NCI-H1417 (cell line): ENCODE results near the gene ABCA1.
"Not testable (repeated sequence)": the region's sequence is repeated elsewhere in the genome, so short reads cannot be mapped to it uniquely, and the experiment has no call there.

Experiments
- DNase-seq, 3 experiments: peaks; one replicate each; lab custom pipeline; 2025; lab: John Stamatoyannopoulos, UW

The ABCA1 gene

DNA sequence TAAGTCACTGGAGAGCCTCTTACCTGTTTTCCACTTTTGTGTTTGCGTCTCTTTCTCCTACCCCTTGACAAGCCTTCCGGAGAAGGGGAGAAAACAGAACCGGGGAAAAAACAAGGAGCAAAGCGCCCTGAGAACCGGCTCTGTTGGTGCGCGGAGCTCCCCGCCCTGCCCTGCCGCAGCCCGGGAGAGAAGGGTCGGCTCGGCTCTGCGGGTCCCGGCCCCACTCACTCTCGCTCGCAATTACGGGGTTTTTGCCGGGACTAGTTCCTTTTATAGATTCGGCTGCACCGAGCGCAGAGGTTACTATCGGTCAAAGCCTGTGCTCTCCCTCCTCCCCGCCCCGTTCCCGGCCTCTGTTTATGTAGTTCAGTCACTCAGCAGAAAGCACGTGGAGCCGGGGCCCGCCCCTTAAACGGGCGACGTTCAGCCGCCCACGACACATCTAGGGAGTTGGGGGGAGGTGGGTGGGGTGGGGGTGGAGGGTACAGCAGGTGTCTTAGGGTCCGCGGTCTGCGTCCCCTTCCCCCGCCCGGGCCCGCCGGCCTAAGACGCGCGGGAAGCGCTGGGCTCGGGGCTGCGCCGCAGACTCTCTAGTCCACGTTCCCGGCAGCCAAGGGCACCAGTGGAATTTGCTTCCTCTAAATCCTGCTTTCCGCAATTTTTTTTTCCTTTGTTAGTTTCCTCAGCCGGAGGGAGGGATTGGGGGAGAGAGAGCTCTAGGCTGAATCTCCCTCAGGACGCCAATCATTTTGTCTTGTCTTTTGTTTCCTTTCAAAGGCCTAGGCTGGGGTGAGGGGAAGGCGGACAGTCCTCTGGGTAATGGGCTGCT, at the start of gene ABCA1:
Gene ABCA1 (minus strand): TSS at position 244 of the 829 bp plus-strand sequence. CDS start 24,476 bp downstream, outside the sequence.
- peak; percentile 21 to 92 (median 85) for DNase-seq

- DNase-seq: no peak
Observed at GRCh38 chr9:104977580-104977979, 49.6 kb upstream of the ABCA1 start.

- DNase-seq: no peak
Observed at GRCh38 chr9:104977168-104977567, 49.2 kb upstream of the ABCA1 start.

GRCh38 chr9:104975966-104976595, 48.1 kb upstream of the ABCA1 start:
- DNase-seq: not testable (repeated sequence)

DNA sequence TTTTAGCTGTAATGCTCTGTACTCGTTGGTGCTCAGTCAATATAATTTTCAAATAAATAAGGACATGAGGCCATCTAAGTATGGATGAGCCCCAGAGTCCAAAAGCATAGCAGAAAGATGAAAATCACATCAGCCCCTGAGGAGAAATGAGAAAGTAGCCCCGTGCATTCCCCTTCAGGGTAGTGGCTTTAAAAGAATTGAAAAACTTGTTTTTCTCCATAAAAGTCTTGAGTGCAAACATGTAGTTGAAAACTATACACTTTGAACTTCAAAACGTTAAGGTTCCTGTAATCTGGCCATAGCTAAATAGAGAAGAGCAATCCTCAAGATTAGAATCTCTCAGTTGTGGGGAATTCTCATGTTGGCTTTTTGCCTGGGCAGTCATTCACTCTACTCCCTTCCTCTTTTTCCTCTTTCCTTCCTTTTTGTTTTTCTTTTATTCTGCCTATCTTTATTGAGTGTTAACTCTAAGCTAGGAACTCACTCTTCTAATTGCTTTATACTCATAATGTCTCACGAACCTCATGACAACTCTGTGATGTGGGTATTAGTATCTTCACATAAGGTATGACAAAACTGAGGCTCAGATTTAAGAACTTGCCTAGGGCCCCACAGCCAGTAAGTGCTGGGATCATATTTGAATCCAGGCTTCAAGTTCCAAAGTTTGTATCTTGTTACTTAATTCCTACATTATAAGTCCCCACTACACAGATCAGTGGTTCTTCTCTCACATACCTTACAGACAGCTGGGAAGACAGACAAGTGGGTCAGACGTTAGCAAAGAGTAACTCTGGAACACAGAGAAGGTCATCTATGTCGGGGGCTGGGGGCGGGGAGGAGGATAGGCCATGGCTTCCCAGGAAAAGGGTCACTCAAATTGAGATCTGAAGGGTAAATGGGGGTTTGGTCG, 46.4 kb upstream of the ABCA1 start:
- no peak for DNase-seq

- DNase-seq: no peak
Observed at GRCh38 chr9:104972242-104972866, 44.4 kb upstream of the ABCA1 start.

GRCh38 chr9:104971511-104971910, 43.6 kb upstream of the ABCA1 start:
- DNase-seq: no peak

GRCh38 chr9:104970271-104970987, 42.5 kb upstream of the ABCA1 start:
- DNase-seq: no peak

DNA sequence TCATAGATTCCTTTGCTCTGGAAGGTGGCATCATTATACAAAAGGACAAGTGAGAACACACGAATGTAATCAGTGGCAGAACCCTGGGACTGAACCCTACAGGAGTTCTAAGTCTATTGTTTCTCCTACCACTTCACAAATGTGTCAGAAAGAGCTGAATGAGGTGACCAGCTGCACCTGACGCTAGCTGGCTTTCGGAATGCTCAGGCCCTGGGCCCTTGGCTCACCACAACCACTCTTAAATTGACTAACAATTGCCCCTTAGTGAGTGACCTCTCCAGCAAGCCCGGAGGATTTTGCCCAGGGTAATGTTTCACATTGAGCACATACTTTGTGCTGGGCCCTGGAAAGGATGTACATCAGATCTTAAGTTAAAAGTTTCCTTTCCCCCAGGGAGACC, 41.2 kb upstream of the ABCA1 start:
- DNase-seq: no peak

DNA sequence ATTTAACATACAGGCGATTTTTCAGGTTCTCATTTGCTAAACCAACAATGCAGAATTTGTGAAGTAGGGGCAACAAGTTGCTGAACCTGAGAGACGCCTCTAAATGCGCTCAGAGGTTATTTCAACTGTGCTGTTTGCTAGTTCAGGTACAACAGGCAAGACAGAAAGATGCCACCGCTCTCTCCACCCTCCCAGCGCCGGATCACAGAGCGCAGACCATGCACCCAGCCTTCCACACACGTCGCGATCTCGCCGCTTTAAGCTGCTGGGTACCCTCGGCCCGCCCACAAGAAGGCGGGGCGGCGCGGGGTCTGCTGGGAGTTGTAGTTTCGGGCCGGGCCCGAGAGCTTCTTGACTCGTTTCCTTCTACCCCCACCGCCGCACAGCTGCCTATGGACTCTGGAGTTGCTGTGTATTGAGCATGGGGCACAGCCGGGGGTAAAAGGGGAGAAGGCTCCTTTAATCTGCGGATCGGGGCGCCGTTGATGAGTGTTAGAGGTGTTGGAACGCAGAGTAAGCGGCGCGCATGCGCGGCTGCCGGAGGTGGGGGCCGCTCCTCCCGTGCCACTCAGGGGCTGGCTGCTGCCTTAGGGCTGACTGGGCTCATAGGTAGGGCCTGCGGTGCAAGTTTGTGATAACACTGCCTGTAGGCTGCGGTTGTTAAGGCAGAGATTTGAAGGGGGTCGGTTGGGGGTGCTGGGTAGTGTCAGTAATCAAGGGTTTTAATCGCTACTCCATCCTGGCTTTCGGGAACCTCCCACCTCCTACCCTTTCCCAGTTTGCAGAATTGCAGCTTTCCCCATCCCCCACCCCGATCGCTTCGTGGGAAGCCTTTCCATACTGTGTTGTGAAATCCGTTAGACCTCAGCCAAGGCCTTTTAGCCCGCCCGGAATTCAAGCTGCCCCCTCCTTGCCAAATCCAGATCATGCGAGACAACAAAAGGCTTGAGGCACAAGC, 40.3 kb upstream of the ABCA1 start:
- DNase-seq: peak; percentile 76 to 98 (median 97)

GRCh38 chr9:104963076-104963475, 35.1 kb upstream of the ABCA1 start:
- no peak for DNase-seq

DNA sequence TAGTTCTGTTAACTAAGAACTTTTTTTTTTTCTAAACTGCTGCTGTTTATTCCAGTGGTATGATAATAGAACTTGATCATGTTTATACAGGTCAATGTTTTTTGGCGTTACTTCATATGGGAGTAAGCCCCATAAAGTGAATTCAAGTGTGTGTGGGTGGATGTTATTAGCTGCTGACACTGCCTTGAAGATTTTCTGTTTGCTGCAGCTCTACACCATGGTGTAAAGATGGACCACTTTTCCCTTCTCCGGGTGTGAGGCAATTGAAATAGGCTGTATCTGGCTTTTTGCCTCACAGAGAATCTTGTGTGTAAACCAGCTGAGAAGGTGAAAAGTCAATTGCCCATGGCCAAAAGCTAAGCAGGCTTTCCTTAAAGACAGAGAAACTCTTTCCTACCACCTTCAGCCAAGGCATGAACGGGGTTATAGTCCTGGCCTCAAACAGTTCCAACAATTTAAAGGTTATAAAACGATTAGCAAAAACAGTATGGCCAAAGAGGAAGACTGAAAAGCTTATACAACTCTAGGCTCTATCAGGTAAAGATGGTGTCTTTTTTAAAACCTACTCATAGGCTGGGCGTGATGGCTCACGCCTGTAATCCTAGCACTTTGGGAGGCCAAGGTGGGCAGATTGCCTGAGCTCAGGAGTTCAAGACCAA, 33.9 kb upstream of the ABCA1 start:
- no peak for DNase-seq

GRCh38 chr9:104961238-104961637, 33.3 kb upstream of the ABCA1 start:
- peak in 2 of 3 experiments; percentile 12 to 65 for DNase-seq

- no peak for DNase-seq
Observed at GRCh38 chr9:104960662-104961061, 32.7 kb upstream of the ABCA1 start.

- DNase-seq: no peak
Observed at GRCh38 chr9:104958751-104959150, 30.8 kb upstream of the ABCA1 start.

GRCh38 chr9:104958006-104958405, 30.1 kb upstream of the ABCA1 start:
- not testable (repeated sequence) for DNase-seq

- no peak for DNase-seq
Observed at GRCh38 chr9:104951487-104951886, 23.5 kb upstream of the ABCA1 start.

DNA sequence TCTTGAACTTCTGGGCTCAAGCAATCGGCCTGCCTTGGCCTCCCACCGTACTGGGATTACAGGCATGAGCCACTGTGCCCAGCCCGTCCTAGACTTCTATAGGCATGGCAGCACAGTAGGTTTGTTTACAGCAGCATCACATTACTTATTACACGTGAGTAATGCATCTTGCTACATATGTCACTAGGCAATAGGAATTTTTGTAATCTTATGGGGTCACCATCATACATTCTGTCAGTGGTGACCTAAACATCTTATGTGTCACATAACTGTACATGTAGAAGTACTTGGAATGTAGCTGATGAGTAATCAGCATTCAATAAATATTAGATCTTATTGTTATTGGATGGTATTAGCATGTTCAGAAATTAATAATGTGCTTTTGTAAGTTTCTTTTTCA, 22.9 kb upstream of the ABCA1 start:
- DNase-seq: no peak

DNA sequence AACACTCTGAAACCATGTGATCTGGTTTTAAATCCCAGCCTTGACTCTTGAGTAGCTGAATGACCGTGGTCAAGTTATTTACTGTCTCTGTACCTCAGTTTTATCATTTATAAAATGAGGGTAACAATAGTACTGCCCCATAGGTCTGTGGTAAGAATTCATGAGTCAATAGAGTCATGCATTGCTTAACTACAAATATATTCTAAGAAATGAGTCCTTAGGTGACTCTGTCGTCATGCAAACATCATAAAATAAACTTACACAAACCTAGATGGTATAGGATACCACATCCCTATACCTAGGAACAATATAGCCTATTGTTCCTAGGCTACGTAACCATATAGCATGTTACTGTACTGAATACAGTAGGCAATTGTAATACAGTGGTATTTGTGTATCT, 20.3 kb upstream of the ABCA1 start:
- no peak for DNase-seq
